ENCODE results near the gene SOX1. TPM values are rescaled to one million over a fixed set of nuclear protein-coding genes. Genes with fewer than 3 reads are reported as not detected.
A peak's percentile ranks its signal among the peaks of the same experiment; 100 is the strongest.

The SOX1 gene
- polyA plus RNA-seq, 1 of the 3 experiments (the other 2 are of a cell fraction): not detected

DNA sequence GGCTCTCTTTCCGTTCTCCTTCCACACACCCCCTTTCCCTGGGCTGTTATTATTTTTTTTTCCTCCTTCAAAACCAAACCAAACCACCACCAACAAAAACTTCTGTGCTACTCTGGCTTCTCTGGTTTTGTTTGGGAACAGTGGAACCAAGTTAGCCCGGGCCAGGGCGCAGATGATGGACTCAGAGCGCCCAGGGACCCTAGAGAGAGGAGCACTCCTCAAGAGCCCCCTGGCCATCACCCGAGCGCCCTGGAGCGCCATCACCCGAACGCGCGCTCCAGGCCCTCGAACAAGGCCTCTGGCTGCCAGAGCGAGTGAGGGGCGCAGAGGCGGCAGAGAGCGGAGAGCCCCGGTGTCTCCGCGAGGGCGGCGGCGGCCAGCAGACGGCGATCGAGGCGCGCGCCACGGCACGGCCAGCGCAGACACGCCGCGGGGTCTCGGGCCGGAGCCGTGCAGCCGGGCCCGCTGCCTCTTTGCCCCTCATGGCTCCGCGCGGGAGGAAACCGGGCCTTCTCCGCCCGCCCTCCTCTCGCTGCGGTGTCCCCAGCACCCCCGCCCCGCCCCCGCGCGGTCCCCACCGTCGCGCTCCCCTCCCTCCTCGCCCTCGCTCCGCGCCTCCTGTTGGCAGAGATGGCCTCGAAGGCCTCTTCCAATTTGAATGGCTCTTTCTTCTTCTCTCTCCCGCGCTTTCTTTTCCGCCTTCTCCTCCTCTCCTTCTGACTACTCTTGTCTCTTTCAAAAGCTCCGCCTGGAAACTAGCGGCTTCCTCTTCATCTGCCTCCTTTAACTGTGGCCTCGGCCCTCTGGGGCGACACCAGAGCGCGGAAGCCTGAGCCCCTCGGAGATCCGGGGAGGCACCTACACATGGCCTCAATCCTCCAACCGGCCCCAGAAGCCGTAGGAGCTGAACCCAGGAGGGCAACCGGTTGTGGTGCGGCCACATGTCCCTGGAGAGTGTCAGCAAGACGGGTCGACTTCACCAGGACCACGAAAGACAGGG is 4.1 kb upstream of the SOX1 start:
- Histone ChIP-seq H4K20me1 (ENCODE audit: insufficient read depth) (no peaks in the 10 kb centered on the region), H3K9me2 (no peaks in the 10 kb centered on the region), H3K4me2 (no peak overlapping the region), H3K4me3 (ENCODE audit: low read depth in 2 of 2, low read length in 1 of 2) (no peak overlapping the region), H3K4me1 (ENCODE audit: control insufficient read depth in 1 of 2, insufficient read depth in 2 of 2, low read depth in 1 of 2, low read length in 1 of 2) (no peaks in the 10 kb centered on the region), H3K79me2 (ENCODE audit: insufficient read depth) (no peaks in the 10 kb centered on the region), H3K27me3 (ENCODE audit: insufficient read depth) (peaks cover 81% of the 10 kb centered on the region), H3K9me3 (no peaks in the 10 kb centered on the region), H3K9ac (no peak overlapping the region), H3K27ac (ENCODE audit: low read depth in 2 of 2, low read length in 1 of 2) (no peak overlapping the region), H3K36me3 (replicated peaks in 1 of 2; ENCODE audit: control insufficient read depth in 1 of 2, insufficient read depth in 2 of 2, low read length in 1 of 2) (no peaks in the 10 kb centered on the region), H2AFZ (ENCODE audit: low read depth) (no peak overlapping the region), H3F3A (replicated peaks; ENCODE audit: insufficient read depth) (no peaks in the 10 kb centered on the region)
- WGBS (ENCODE audit: low lambda C conversion rate): 21% methylated on average over 46 of the region's 78 CpGs
- ChIA-PET CTCF (interaction anchor here (0.8 to 2.0 kb wide), 2 partner anchors 100 to 381 kb away, joined by 3 to 9 read pairs; no protein-coding TSS in a partner anchor), POLR2A (no interaction called here)
- peak; percentile 76 for DNase-seq
- TF ChIP-seq, protein P1, sequence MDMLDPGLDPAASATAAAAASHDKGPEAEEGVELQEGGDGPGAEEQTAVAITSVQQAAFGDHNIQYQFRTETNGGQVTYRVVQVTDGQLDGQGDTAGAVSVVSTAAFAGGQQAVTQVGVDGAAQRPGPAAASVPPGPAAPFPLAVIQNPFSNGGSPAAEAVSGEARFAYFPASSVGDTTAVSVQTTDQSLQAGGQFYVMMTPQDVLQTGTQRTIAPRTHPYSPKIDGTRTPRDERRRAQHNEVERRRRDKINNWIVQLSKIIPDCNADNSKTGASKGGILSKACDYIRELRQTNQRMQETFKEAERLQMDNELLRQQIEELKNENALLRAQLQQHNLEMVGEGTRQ (IDR thresholded peaks at IDR 0.05; ENCODE audit: borderline replicate concordance, low read depth, low read length): no peak
- TF ChIP-seq, protein P2, sequence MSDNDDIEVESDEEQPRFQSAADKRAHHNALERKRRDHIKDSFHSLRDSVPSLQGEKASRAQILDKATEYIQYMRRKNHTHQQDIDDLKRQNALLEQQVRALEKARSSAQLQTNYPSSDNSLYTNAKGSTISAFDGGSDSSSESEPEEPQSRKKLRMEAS (IDR thresholded peaks at IDR 0.05; ENCODE audit: low read depth): no peak
- no peak for TF ChIP-seq GABPA (IDR thresholded peaks at IDR 0.05; ENCODE audit: low read depth)
- TF ChIP-seq YY1 (IDR thresholded peaks at IDR 0.05; ENCODE audit: low read depth): no peak

DNA sequence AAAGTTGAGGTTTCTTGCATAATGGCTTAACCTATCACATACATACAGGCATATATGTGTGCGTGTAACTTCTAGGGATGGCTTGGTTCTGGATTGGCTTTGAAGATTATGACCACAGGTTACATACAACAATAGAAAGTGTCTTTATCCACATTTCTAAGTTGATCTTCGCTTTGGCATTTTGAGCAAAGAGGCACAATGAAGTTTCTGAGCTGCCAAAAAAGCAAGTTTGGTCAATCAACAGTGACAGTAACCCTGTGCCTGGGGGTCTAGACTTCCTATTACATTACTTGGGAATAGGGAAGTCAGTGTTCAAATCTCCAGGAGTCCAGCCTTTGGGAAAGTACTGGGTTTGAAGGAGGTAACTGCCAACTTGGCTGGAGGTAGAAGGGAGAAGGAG is 3.1 kb upstream of the SOX1 start:
- H3F3A ChIP-seq (replicated peaks; ENCODE audit: insufficient read depth): no peaks in the 10 kb centered on the region
- H4K20me1 ChIP-seq (ENCODE audit: insufficient read depth): no peaks in the 10 kb centered on the region
- H3K9me3 ChIP-seq: no peaks in the 10 kb centered on the region
- no peak overlapping the region for H3K4me2 ChIP-seq
- no peaks in the 10 kb centered on the region for H3K36me3 ChIP-seq (replicated peaks in 1 of 2; ENCODE audit: control insufficient read depth in 1 of 2, insufficient read depth in 2 of 2, low read length in 1 of 2)
- H3K27ac ChIP-seq (ENCODE audit: low read depth in 2 of 2, low read length in 1 of 2): no peak overlapping the region
- no peak for DNase-seq
- no peak overlapping the region for H2AFZ ChIP-seq (ENCODE audit: low read depth)
- ChIA-PET POLR2A (no interaction called here), CTCF (interaction anchor here (0.8 to 2.0 kb wide), 2 partner anchors 101 to 380 kb away, joined by 3 to 9 read pairs; no protein-coding TSS in a partner anchor)
- no peaks in the 10 kb centered on the region for H3K9me2 ChIP-seq
- H3K79me2 ChIP-seq (ENCODE audit: insufficient read depth): no peaks in the 10 kb centered on the region
- WGBS (ENCODE audit: low lambda C conversion rate): 23% methylated on average over 2 of the region's 2 CpGs
- no peaks in the 10 kb centered on the region for H3K4me1 ChIP-seq (ENCODE audit: control insufficient read depth in 1 of 2, insufficient read depth in 2 of 2, low read depth in 1 of 2, low read length in 1 of 2)
- no peak overlapping the region for H3K9ac ChIP-seq
- no peak overlapping the region for H3K4me3 ChIP-seq (ENCODE audit: low read depth in 2 of 2, low read length in 1 of 2)
- H3K27me3 ChIP-seq (ENCODE audit: insufficient read depth): peaks cover 75% of the 10 kb centered on the region
- TF ChIP-seq, protein P3, sequence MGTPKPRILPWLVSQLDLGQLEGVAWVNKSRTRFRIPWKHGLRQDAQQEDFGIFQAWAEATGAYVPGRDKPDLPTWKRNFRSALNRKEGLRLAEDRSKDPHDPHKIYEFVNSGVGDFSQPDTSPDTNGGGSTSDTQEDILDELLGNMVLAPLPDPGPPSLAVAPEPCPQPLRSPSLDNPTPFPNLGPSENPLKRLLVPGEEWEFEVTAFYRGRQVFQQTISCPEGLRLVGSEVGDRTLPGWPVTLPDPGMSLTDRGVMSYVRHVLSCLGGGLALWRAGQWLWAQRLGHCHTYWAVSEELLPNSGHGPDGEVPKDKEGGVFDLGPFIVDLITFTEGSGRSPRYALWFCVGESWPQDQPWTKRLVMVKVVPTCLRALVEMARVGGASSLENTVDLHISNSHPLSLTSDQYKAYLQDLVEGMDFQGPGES (IDR thresholded peaks at IDR 0.05; ENCODE audit: low read depth, low read length): no peak
- TF ChIP-seq MEF2A (IDR thresholded peaks at IDR 0.05; ENCODE audit: borderline replicate concordance, low read depth): no peak
- no peak for TF ChIP-seq TCF12 (IDR thresholded peaks at IDR 0.05)
- TF ChIP-seq NRF1 (IDR thresholded peaks at IDR 0.05; ENCODE audit: low read depth, low read length): no peak
- TF ChIP-seq, protein P4, sequence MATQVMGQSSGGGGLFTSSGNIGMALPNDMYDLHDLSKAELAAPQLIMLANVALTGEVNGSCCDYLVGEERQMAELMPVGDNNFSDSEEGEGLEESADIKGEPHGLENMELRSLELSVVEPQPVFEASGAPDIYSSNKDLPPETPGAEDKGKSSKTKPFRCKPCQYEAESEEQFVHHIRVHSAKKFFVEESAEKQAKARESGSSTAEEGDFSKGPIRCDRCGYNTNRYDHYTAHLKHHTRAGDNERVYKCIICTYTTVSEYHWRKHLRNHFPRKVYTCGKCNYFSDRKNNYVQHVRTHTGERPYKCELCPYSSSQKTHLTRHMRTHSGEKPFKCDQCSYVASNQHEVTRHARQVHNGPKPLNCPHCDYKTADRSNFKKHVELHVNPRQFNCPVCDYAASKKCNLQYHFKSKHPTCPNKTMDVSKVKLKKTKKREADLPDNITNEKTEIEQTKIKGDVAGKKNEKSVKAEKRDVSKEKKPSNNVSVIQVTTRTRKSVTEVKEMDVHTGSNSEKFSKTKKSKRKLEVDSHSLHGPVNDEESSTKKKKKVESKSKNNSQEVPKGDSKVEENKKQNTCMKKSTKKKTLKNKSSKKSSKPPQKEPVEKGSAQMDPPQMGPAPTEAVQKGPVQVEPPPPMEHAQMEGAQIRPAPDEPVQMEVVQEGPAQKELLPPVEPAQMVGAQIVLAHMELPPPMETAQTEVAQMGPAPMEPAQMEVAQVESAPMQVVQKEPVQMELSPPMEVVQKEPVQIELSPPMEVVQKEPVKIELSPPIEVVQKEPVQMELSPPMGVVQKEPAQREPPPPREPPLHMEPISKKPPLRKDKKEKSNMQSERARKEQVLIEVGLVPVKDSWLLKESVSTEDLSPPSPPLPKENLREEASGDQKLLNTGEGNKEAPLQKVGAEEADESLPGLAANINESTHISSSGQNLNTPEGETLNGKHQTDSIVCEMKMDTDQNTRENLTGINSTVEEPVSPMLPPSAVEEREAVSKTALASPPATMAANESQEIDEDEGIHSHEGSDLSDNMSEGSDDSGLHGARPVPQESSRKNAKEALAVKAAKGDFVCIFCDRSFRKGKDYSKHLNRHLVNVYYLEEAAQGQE (IDR thresholded peaks at IDR 0.05; ENCODE audit: low read depth, low read length): no peak
- no peak for TF ChIP-seq GABPA (IDR thresholded peaks at IDR 0.05; ENCODE audit: low read depth)
- TF ChIP-seq, protein P5, sequence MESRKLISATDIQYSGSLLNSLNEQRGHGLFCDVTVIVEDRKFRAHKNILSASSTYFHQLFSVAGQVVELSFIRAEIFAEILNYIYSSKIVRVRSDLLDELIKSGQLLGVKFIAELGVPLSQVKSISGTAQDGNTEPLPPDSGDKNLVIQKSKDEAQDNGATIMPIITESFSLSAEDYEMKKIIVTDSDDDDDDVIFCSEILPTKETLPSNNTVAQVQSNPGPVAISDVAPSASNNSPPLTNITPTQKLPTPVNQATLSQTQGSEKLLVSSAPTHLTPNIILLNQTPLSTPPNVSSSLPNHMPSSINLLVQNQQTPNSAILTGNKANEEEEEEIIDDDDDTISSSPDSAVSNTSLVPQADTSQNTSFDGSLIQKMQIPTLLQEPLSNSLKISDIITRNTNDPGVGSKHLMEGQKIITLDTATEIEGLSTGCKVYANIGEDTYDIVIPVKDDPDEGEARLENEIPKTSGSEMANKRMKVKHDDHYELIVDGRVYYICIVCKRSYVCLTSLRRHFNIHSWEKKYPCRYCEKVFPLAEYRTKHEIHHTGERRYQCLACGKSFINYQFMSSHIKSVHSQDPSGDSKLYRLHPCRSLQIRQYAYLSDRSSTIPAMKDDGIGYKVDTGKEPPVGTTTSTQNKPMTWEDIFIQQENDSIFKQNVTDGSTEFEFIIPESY (IDR thresholded peaks at IDR 0.05; ENCODE audit: borderline replicate concordance, low read depth): no peak
- TF ChIP-seq, protein P2 (IDR thresholded peaks at IDR 0.05; ENCODE audit: low read depth): no peak
- TF ChIP-seq, protein P1 (IDR thresholded peaks at IDR 0.05; ENCODE audit: borderline replicate concordance, low read depth, low read length): no peak
- TF ChIP-seq, protein P6, sequence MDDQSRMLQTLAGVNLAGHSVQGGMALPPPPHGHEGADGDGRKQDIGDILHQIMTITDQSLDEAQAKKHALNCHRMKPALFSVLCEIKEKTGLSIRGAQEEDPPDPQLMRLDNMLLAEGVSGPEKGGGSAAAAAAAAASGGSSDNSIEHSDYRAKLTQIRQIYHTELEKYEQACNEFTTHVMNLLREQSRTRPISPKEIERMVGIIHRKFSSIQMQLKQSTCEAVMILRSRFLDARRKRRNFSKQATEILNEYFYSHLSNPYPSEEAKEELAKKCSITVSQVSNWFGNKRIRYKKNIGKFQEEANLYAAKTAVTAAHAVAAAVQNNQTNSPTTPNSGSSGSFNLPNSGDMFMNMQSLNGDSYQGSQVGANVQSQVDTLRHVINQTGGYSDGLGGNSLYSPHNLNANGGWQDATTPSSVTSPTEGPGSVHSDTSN (IDR thresholded peaks at IDR 0.05): no peak
- no peak for TF ChIP-seq TAF1 (IDR thresholded peaks at IDR 0.05; ENCODE audit: borderline replicate concordance, low read depth, low read length)
- TF ChIP-seq CHD2 (IDR thresholded peaks at IDR 0.05; ENCODE audit: low read length, partially characterized antibody): no peak
